Immature natural killer cell (primary cell): Measurements from ENCODE around the gene OGFRL1. TPM values are rescaled to one million over a fixed set of nuclear protein-coding genes. Genes with fewer than 3 reads are reported as not detected.
"Not testable (repeated sequence)": the region's sequence is repeated elsewhere in the genome, so short reads cannot be mapped to it uniquely, and the experiment has no call there.

Experiments used
- DNase-seq, 3 donors: peaks; one replicate each; pipeline ENCODE4 v3.0.0; 2022; ENCODE audit warnings: mixed read lengths in 1 of 3
- H3K27ac Mint-ChIP-seq, 6 donors: one replicate each; pipeline ENCODE4 v1.8.0; 2020; ENCODE audit warnings: mixed read lengths in 6 of 6, mild to moderate bottlenecking in 5 of 6, inconsistent platforms in 4 of 6, moderate library complexity in 3 of 6
- H3K27me3 Mint-ChIP-seq, 3 donors: one replicate each; pipeline ENCODE4 v1.8.0; 2020 to 2021; ENCODE audit warnings: low read depth in 3 of 3, mild to moderate bottlenecking in 3 of 3, mixed read lengths in 3 of 3, moderate library complexity in 3 of 3, inconsistent platforms in 1 of 3
- H3K36me3 Mint-ChIP-seq, 3 donors: one replicate each; pipeline ENCODE4 v1.8.0; 2020; ENCODE audit warnings: mixed read lengths in 3 of 3, inconsistent platforms in 2 of 3, mild to moderate bottlenecking in 2 of 3
- H3K4me1 Mint-ChIP-seq, 2 donors: one replicate each; pipeline ENCODE4 v1.8.0; 2020; ENCODE audit warnings: inconsistent platforms in 2 of 2, mild to moderate bottlenecking in 2 of 2, mixed read lengths in 2 of 2, moderate library complexity in 1 of 2
- H3K4me3 Mint-ChIP-seq, 5 donors: one replicate each; pipeline ENCODE4 v1.8.0; 2020; ENCODE audit warnings: mild to moderate bottlenecking in 5 of 5, mixed read lengths in 5 of 5, inconsistent platforms in 3 of 5, moderate library complexity in 3 of 5
- H3K9me3 Mint-ChIP-seq, 6 donors: one replicate each; pipeline ENCODE4 v1.8.0; 2020; ENCODE audit warnings: mild to moderate bottlenecking in 6 of 6, mixed read lengths in 6 of 6, inconsistent platforms in 4 of 6, moderate library complexity in 3 of 6
- polyA plus RNA-seq, 3 donors: library from polyadenylated mRNA; unstranded; fragments of 300-500 nt; fragmentation: Illumina TruSeq; gene quantifications; one replicate each; pipeline ENCODE4 v1.2.3, GENCODE V29; 2021

Gene OGFRL1
- polyA plus RNA-seq, 3 donors from 2014 or later, result 4.0 to 7.1 (median 6.1) TPM

GRCh38 chr6:71262914-71263313 lies 25.7 kb upstream of the OGFRL1 start:
- no peaks in the 10 kb centered on the region for H3K9me3 Mint-ChIP-seq
- peaks cover 0 to 9% (median 2%) of the 10 kb centered on the region in 3 donors for H3K27me3 Mint-ChIP-seq
- no peak overlapping the region for H3K27ac Mint-ChIP-seq
- H3K4me1 Mint-ChIP-seq, result no peaks in the 10 kb centered on the region
- H3K36me3 Mint-ChIP-seq, result no peaks in the 10 kb centered on the region
- no peak overlapping the region for H3K4me3 Mint-ChIP-seq
- DNase-seq, result no peak

GRCh38 chr6:71266392-71266791 lies 22.2 kb upstream of the OGFRL1 start:
- H3K27ac Mint-ChIP-seq, H3K9me3 Mint-ChIP-seq, H3K36me3 Mint-ChIP-seq, H3K4me3 Mint-ChIP-seq, H3K4me1 Mint-ChIP-seq, DNase-seq: not testable (repeated sequence)
- peaks cover 0 to 11% (median 0%) of the 10 kb centered on the region in 3 donors for H3K27me3 Mint-ChIP-seq

GRCh38 chr6:71268735-71269437 lies 19.7 kb upstream of the OGFRL1 start:
- Mint-ChIP-seq H3K4me1 (peaks cover 0 to 6% of the 10 kb centered on the region in 2 donors), H3K27me3 (peaks cover 0 to 13% (median 3%) of the 10 kb centered on the region in 3 donors), H3K4me3 (no peak overlapping the region), H3K9me3 (peaks cover 0 to 5% (median 0%) of the 10 kb centered on the region in 6 donors), H3K36me3 (peaks cover 0 to 3% (median 0%) of the 10 kb centered on the region in 3 donors), H3K27ac (no peak overlapping the region)
- no peak for DNase-seq

GRCh38 chr6:71277926-71278600 lies 10.5 kb upstream of the OGFRL1 start:
- Mint-ChIP-seq H3K4me1 (no peaks in the 10 kb centered on the region), H3K27me3 (peaks cover 1 to 4% (median 2%) of the 10 kb centered on the region in 3 donors), H3K36me3 (no peaks in the 10 kb centered on the region), H3K27ac (no peak overlapping the region), H3K9me3 (peaks cover 0 to 2% (median 0%) of the 10 kb centered on the region in 6 donors), H3K4me3 (no peak overlapping the region)
- no peak for DNase-seq

GRCh38 chr6:71279321-71279720 lies 9.3 kb upstream of the OGFRL1 start:
- H3K4me3 Mint-ChIP-seq, result no peak overlapping the region
- DNase-seq, result no peak
- peaks cover 0 to 5% (median 2%) of the 10 kb centered on the region in 3 donors for H3K27me3 Mint-ChIP-seq
- no peaks in the 10 kb centered on the region for H3K36me3 Mint-ChIP-seq
- no peaks in the 10 kb centered on the region for H3K4me1 Mint-ChIP-seq
- H3K9me3 Mint-ChIP-seq, result peaks cover 0 to 2% (median 0%) of the 10 kb centered on the region in 6 donors
- no peak overlapping the region for H3K27ac Mint-ChIP-seq

GRCh38 chr6:71279740-71280139 lies 8.9 kb upstream of the OGFRL1 start:
- no peak for DNase-seq
- H3K4me1 Mint-ChIP-seq, result no peaks in the 10 kb centered on the region
- H3K9me3 Mint-ChIP-seq, result peaks cover 0 to 2% (median 0%) of the 10 kb centered on the region in 6 donors
- no peak overlapping the region for H3K27ac Mint-ChIP-seq
- no peaks in the 10 kb centered on the region for H3K36me3 Mint-ChIP-seq
- no peak overlapping the region for H3K4me3 Mint-ChIP-seq
- H3K27me3 Mint-ChIP-seq, result peaks cover 0 to 5% (median 2%) of the 10 kb centered on the region in 3 donors

- Mint-ChIP-seq H3K4me3 (no peak overlapping the region), H3K36me3 (no peaks in the 10 kb centered on the region), H3K27me3 (peaks cover 0 to 5% (median 1%) of the 10 kb centered on the region in 3 donors), H3K27ac (no peak overlapping the region), H3K4me1 (no peaks in the 10 kb centered on the region), H3K9me3 (peaks cover 0 to under 1% (median 0%) of the 10 kb centered on the region in 6 donors)
- no peak for DNase-seq
Observed at GRCh38 chr6:71280701-71281100, 7.9 kb upstream of the OGFRL1 start.

GRCh38 chr6:71284785-71285184 lies 3.8 kb upstream of the OGFRL1 start:
- H3K27ac Mint-ChIP-seq, result no peak overlapping the region
- peaks cover 18 to 19% of the 10 kb centered on the region in 2 donors for H3K4me1 Mint-ChIP-seq
- no peaks in the 10 kb centered on the region for H3K9me3 Mint-ChIP-seq
- no peak overlapping the region for H3K4me3 Mint-ChIP-seq
- peaks cover 2 to 7% (median 3%) of the 10 kb centered on the region in 3 donors for H3K27me3 Mint-ChIP-seq
- no peaks in the 10 kb centered on the region for H3K36me3 Mint-ChIP-seq
- no peak for DNase-seq

- no peaks in the 10 kb centered on the region for H3K9me3 Mint-ChIP-seq
- H3K4me3 Mint-ChIP-seq, result peak overlapping the region; percentile 79 to 87 (median 82)
- peak overlapping the region; percentile 74 to 91 (median 88) for H3K27ac Mint-ChIP-seq
- H3K27me3 Mint-ChIP-seq, result peaks cover 2 to 6% (median 4%) of the 10 kb centered on the region in 3 donors
- peak in 1 of 3 donors; percentile 3 for DNase-seq
- peaks cover 40 to 41% of the 10 kb centered on the region in 2 donors for H3K4me1 Mint-ChIP-seq
- H3K36me3 Mint-ChIP-seq, result no peaks in the 10 kb centered on the region
Observed at GRCh38 chr6:71287038-71287437, 1.6 kb upstream of the OGFRL1 start.

GRCh38 chr6:71287926-71288227 lies 734 bp upstream of the OGFRL1 start:
- no peaks in the 10 kb centered on the region for H3K9me3 Mint-ChIP-seq
- H3K4me3 Mint-ChIP-seq, result peak overlapping the region; percentile 79 to 87 (median 82)
- H3K4me1 Mint-ChIP-seq, result peaks cover 43 to 46% of the 10 kb centered on the region in 2 donors
- peak overlapping the region; percentile 74 to 91 (median 88) for H3K27ac Mint-ChIP-seq
- DNase-seq, result no peak
- H3K27me3 Mint-ChIP-seq, result peaks cover 2 to 6% (median 4%) of the 10 kb centered on the region in 3 donors
- H3K36me3 Mint-ChIP-seq, result no peaks in the 10 kb centered on the region

GRCh38 chr6:71289039-71289801 lies 609 bp downstream of the OGFRL1 start:
- Mint-ChIP-seq H3K4me1 (peaks cover 43 to 49% of the 10 kb centered on the region in 2 donors), H3K4me3 (peak overlapping the region; percentile 85 to 91 (median 87)), H3K9me3 (no peaks in the 10 kb centered on the region), H3K36me3 (peaks cover 8 to 10% (median 10%) of the 10 kb centered on the region in 3 donors), H3K27ac (peak overlapping the region; percentile 28 to 87 (median 85)), H3K27me3 (peaks cover 2 to 6% (median 2%) of the 10 kb centered on the region in 3 donors)
- peak; percentile 36 to 40 (median 38) for DNase-seq

- H3K9me3 Mint-ChIP-seq, result no peaks in the 10 kb centered on the region
- peaks cover 2 to 6% (median 2%) of the 10 kb centered on the region in 3 donors for H3K27me3 Mint-ChIP-seq
- H3K27ac Mint-ChIP-seq, result peak overlapping the region; percentile 63 to 87 (median 85)
- peak overlapping the region; percentile 85 to 91 (median 87) for H3K4me3 Mint-ChIP-seq
- H3K36me3 Mint-ChIP-seq, result peaks cover 9 to 14% (median 14%) of the 10 kb centered on the region in 3 donors
- H3K4me1 Mint-ChIP-seq, result peaks cover 43 to 51% of the 10 kb centered on the region in 2 donors
- DNase-seq, result no peak
Observed at GRCh38 chr6:71289802-71290175, 1.2 kb downstream of the OGFRL1 start.

- H3K4me3 Mint-ChIP-seq, result peak overlapping the region; percentile 85 to 91 (median 87)
- H3K27ac Mint-ChIP-seq, result peak overlapping the region in 5 of 6 donors; percentile 8 to 78 (median 22)
- peaks cover 16 to 22% (median 21%) of the 10 kb centered on the region in 3 donors for H3K36me3 Mint-ChIP-seq
- peaks cover 43 to 51% of the 10 kb centered on the region in 2 donors for H3K4me1 Mint-ChIP-seq
- H3K9me3 Mint-ChIP-seq, result no peaks in the 10 kb centered on the region
- H3K27me3 Mint-ChIP-seq, result peaks cover 2 to 6% (median 2%) of the 10 kb centered on the region in 3 donors
- no peak for DNase-seq
Observed at GRCh38 chr6:71290611-71291010, 2.0 kb downstream of the OGFRL1 start.
